Astrocyte (in vitro differentiated cells and primary cell): ENCODE data around the gene DHX35.

Experiments
- CTCF ChIP-seq: IDR thresholded peaks from 2 replicates; pipeline ENCODE4 v1.5.1; 2011; ENCODE audit warnings: low read depth, mild to moderate bottlenecking, inconsistent platforms, low read length, moderate library complexity; ENCODE audit not compliant: insufficient read depth
- EZH2 ChIP-seq: IDR thresholded peaks from 2 replicates; pipeline ENCODE4 v1.6.1; 2012; ENCODE audit warnings: mild to moderate bottlenecking, low read length, inconsistent platforms; ENCODE audit not compliant: insufficient read depth

- TF ChIP-seq CTCF (no peak), EZH2 (no peak)
Observed at GRCh38 chr20:38945012-38945411, 17.1 kb upstream of the DHX35 start.
